Activated CD8-positive, alpha-beta T cell treated with anti-CD3 and anti-CD28 coated beads for 36 hours (primary cell): Measurements from ENCODE around the gene ITGBL1. TPM values are rescaled to one million over a fixed set of nuclear protein-coding genes. Genes with fewer than 3 reads are reported as not detected.

Source experiments
- ATAC-seq: fragments of 200-7000 bp; cut with Tn5 transposase; one replicate; pipeline ENCODE4 v1.10.0; 2021; ENCODE audit warnings: mild to moderate bottlenecking, moderate library complexity
- CTCF ChIA-PET: fragments of 350-600 bp; sonication (Branson Sonifier 250); formaldehyde crosslinking; loops from one replicate; lab custom pipeline; 2021; ENCODE audit warnings: antibody characterized with exemption; lab: Charles Lee
- POLR2A ChIA-PET: fragments of 350-600 bp; sonication (Branson Sonifier 250); formaldehyde crosslinking; loops from one replicate; lab custom pipeline; 2021; ENCODE audit warnings: antibody characterized with exemption; lab: Charles Lee
- DNase-seq: peaks from one replicate; pipeline ENCODE4 v3.0.0-alpha.2; 2020
- H3K27ac Mint-ChIP-seq: one replicate; pipeline ENCODE4 v1.8.0; 2021; ENCODE audit warnings: mild to moderate bottlenecking, mixed read lengths
- H3K27me3 Mint-ChIP-seq: one replicate; pipeline ENCODE4 v1.8.0; 2021; ENCODE audit warnings: mixed read lengths
- H3K36me3 Mint-ChIP-seq: one replicate; pipeline ENCODE4 v1.8.0; 2021; ENCODE audit warnings: low read depth, mixed read lengths
- H3K4me1 Mint-ChIP-seq: one replicate; pipeline ENCODE4 v1.8.0; 2021; ENCODE audit warnings: low read depth, mixed read lengths
- H3K4me3 Mint-ChIP-seq: one replicate; pipeline ENCODE4 v1.8.0; 2021; ENCODE audit warnings: mild to moderate bottlenecking, moderate library complexity, mixed read lengths
- H3K9me3 Mint-ChIP-seq: one replicate; pipeline ENCODE4 v1.8.0; 2021; ENCODE audit warnings: mixed read lengths
- intact Hi-C: fragments of 100-400 bp; cut with micrococcal nuclease; formaldehyde crosslinking; loops from one replicate; pipeline ENCODE4 v1.10.0; 2022
- total RNA-seq, 2 experiments: library from RNA; stranded (reverse); gene quantifications; one replicate each; pipeline ENCODE4 v1.2.3, GENCODE V29; 2021
- TF ChIP-seq, protein P1 (sequence below): fragments of 200-600 bp; IDR thresholded peaks from one replicate; pipeline ENCODE4 v1.8.0; 2022; ENCODE audit warnings: antibody characterized with exemption, mild to moderate bottlenecking

ITGBL1 gene
- total RNA-seq, 2 experiments from 2014 or later = not detected

DNA sequence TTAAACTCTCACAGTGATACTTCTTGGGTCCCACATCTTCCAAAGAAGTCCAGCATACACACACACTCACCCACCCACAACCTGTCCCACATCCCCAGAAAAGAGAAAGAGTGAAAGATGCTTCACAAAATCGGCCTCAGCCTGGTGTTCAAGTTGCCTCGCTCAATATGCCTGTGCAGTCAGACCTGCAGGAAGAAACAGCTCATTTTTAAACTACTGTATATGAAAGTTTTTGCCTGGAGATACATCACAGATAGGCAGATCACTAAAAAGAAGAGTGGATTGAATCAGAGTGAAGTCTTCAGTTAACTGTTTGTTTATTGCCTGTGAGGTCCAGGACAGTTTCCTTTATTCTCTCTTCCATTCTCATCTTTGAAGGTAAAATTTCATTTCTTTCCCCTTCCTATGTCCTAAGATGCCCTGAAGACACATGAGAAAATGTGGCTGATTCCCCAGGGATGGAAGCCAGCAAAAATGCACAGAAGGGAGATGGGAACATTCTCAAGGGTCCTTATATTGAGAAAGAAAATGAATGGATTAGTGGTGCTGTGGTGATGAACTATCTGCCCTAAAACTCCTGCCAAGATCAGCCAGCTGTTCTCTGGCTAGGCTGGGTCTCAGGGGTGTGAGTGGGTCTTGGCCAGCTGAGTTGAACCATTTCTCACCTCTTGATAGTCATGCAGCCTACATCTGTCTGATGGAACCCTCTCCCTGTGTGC is 259.0 kb downstream of the ITGBL1 start:
- ATAC-seq (no peak), DNase-seq (no peak)
- Mint-ChIP-seq H3K36me3 (no peaks in the 10 kb centered on the region), H3K27me3 (peaks cover 7% of the 10 kb centered on the region), H3K9me3 (no peaks in the 10 kb centered on the region), H3K4me3 (no peak overlapping the region), H3K27ac (no peak overlapping the region), H3K4me1 (peaks cover 7% of the 10 kb centered on the region)
- TF ChIP-seq, protein P1, sequence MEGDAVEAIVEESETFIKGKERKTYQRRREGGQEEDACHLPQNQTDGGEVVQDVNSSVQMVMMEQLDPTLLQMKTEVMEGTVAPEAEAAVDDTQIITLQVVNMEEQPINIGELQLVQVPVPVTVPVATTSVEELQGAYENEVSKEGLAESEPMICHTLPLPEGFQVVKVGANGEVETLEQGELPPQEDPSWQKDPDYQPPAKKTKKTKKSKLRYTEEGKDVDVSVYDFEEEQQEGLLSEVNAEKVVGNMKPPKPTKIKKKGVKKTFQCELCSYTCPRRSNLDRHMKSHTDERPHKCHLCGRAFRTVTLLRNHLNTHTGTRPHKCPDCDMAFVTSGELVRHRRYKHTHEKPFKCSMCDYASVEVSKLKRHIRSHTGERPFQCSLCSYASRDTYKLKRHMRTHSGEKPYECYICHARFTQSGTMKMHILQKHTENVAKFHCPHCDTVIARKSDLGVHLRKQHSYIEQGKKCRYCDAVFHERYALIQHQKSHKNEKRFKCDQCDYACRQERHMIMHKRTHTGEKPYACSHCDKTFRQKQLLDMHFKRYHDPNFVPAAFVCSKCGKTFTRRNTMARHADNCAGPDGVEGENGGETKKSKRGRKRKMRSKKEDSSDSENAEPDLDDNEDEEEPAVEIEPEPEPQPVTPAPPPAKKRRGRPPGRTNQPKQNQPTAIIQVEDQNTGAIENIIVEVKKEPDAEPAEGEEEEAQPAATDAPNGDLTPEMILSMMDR = no peak
- ChIA-PET POLR2A (no interaction called here), CTCF (interaction anchor here (1.1 kb wide), 1 partner anchor 102 kb away, joined by 3 read pairs; no protein-coding TSS in a partner anchor)
- intact Hi-C loops = no loop called here

DNA sequence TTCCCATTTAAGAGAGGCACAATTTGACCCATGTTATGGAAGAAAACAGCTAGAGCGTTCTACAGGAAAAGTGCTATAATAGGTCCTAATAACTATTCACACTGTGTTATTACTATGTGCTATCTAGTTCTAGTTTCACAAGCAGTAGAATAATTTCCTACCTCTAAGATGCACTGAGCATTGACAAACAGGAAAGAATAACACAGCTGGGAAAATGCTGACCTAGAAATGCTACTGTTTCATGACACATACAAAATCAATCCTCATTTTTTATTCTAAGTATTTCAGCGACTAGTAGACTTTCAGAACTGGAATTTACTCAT is 259.5 kb downstream of the ITGBL1 start:
- intact Hi-C loops = no loop called here
- Mint-ChIP-seq H3K36me3 (no peaks in the 10 kb centered on the region), H3K4me3 (no peak overlapping the region), H3K9me3 (no peaks in the 10 kb centered on the region), H3K27me3 (peaks cover 3% of the 10 kb centered on the region), H3K27ac (no peak overlapping the region), H3K4me1 (peaks cover 2% of the 10 kb centered on the region)
- TF ChIP-seq, protein P1 = no peak
- ATAC-seq (no peak), DNase-seq (no peak)
- ChIA-PET CTCF (interaction anchor here (1.1 kb wide), 1 partner anchor 102 kb away, joined by 3 read pairs; no protein-coding TSS in a partner anchor), POLR2A (no interaction called here)

DNA sequence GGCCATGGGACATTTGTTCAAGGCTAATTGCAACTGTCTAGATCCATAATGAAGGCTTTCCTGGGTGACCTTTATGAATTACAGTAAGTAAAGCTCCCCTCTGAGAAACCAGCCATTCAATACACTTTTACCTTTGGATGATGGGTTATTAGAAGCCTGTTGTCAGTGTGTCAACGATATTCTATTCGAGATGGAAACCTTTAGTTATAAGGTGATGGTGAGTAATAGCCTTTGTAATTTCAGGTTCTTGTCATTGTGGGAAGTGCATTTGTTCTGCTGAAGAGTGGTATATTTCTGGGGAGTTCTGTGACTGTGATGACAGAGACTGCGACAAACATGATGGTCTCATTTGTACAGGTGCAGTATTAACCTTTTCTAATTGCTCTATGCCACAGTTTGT is 261.7 kb downstream of the ITGBL1 start:
- Mint-ChIP-seq H3K4me3 (no peak overlapping the region), H3K4me1 (no peaks in the 10 kb centered on the region), H3K36me3 (no peaks in the 10 kb centered on the region), H3K27ac (no peak overlapping the region), H3K9me3 (no peaks in the 10 kb centered on the region), H3K27me3 (peaks cover 3% of the 10 kb centered on the region)
- intact Hi-C loops = no loop called here
- no peak for ATAC-seq
- POLR2A ChIA-PET = interaction anchor here (0.7 kb wide), 1 partner anchor 436 kb away, joined by 3 read pairs; no protein-coding TSS in a partner anchor
- no peak for DNase-seq
- TF ChIP-seq, protein P1 = no peak
- CTCF ChIA-PET = no interaction called here

DNA sequence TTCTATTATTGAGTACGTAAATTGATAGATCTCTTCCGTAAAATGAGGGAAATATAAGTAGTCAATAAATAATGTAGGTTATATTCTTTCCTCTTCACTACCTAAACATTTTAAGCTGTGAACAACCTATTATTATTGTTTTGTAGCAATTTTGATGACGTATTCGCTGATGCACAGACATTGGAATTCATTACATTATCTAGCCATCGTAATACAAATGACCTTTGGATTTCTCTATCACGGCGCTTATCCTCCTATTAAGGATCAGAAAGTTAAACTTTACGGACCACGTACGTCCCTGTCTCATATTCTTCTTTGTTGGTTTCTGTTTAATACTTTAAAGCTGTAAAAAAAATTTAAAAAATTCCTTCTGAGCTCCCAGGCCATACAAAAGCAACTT is 264.9 kb downstream of the ITGBL1 start:
- Mint-ChIP-seq H3K36me3 (no peaks in the 10 kb centered on the region), H3K27ac (no peak overlapping the region), H3K9me3 (no peaks in the 10 kb centered on the region), H3K4me3 (no peak overlapping the region), H3K4me1 (no peaks in the 10 kb centered on the region), H3K27me3 (peaks cover 2% of the 10 kb centered on the region)
- POLR2A ChIA-PET = no interaction called here
- CTCF ChIA-PET = no interaction called here
- DNase-seq = no peak
- TF ChIP-seq, protein P1 = no peak
- no peak for ATAC-seq
- intact Hi-C loops = no loop called here

DNA sequence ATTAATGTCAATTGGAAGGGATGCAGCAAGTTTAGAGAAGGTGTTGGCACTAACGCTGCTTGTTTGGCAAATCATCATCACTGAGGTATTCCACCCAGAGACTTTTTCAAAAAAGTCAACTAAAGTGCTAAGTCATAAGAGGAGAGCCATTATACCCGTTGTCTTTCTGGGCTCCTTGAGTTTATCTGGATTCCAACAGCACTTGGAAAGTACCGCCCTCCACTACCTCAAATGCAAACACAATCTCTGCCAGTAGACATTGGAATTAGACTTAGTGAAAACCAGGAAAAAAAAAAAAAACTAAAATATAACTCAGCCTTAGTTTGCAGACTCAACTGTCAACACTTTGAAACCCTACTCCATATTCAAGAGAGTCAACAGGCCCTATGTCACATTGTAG is 266.0 kb downstream of the ITGBL1 start:
- ATAC-seq (no peak), DNase-seq (no peak)
- TF ChIP-seq, protein P1 = no peak
- Mint-ChIP-seq H3K4me1 (no peaks in the 10 kb centered on the region), H3K27ac (no peak overlapping the region), H3K36me3 (no peaks in the 10 kb centered on the region), H3K9me3 (no peaks in the 10 kb centered on the region), H3K4me3 (no peak overlapping the region), H3K27me3 (peaks cover 2% of the 10 kb centered on the region)
- intact Hi-C loops = no loop called here
- ChIA-PET POLR2A (no interaction called here), CTCF (no interaction called here)
